Measurements from ENCODE around the gene SURF2.
"Not testable (repeated sequence)": the region's sequence is repeated elsewhere in the genome, so short reads cannot be mapped to it uniquely, and the experiment has no call there.

Gene SURF2

DNA sequence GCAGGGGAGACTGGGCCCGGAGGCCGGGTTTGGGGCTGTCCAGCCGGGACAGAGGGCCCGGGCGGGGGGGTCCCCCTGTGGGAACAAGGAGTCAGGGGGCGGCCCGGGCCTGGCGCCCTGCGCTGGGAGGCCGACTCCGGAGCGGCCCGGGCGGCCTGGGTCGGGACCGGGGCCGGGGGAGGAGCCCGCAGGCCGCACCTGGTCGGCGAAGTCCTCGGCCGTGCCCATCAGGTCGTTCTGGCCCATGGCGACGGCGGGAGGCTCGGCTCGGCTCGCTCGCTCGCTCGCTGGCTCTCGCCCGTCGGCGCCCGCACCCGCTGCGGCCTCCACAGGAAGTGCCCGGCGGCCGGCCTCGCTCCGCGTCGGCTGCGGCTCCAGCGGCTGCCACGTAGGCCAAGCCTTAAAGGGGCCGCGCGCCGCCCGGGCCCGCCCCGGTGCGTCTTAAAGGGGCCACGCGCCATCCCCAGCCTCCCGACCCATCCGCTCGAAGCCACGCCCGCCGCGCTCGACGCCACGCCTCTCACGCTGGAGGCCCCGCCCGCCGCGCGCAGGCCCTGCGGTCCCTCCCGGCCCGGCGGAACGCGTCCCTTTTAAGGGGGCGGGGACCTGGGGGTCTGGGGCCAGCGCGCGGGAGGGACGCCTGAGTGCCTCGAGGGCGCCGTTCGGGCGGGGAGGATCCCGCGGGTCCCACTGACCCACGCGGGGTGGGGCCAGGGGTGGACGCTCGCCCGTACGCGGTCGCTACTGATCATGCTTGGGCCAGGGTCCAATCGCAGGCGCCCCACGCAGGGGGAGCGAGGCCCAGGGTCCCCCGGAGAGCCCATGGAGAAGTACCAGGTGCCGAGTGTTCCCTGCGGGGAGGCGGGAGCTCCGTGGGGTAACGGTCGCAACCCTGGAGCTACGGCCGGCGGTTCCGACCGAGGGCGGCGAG, 19.6 kb downstream of the SURF2 start, which contains the start of the genes STKLD1 and SURF4:
TSS of gene STKLD1 (plus strand) at position 643 of the 931 bp plus-strand sequence. CDS start at position 751, 108 bp downstream.
TSS of gene SURF4 (minus strand) at position 337 of the 931 bp plus-strand sequence. CDS start at position 246, 91 bp downstream.
- in situ Hi-C loops (cut with HindIII; ENCODE audit: low sequenced_read_pairs) = loop anchor here (5.0 kb wide), 3 partner anchors 41 to 116 kb away; partner anchors contain the start of gene REXO4

DNA sequence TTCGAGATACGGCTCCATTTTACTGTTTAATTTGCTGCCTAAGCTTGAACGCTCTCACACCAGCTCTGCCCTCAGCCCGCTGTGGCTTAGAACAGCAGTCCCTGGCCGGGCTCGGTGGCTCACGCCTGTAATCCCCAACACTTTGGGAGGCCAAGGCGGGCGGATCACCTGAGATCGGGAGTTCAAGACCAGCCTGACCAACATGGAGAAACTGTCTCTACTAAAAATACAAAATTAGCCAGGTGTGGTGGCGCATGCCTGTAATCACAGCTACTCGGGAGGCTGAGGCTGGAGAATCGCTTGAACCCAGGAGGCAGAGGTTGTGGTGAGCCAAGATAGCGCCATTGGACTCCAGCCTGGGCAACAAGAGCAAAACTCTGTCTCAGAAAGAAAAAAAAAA, 20.9 kb downstream of the SURF2 start:
- in situ Hi-C loops (cut with HindIII; ENCODE audit: low sequenced_read_pairs) = loop anchor here (5.0 kb wide), 3 partner anchors 40 to 115 kb away; partner anchors contain the start of gene REXO4

DNA sequence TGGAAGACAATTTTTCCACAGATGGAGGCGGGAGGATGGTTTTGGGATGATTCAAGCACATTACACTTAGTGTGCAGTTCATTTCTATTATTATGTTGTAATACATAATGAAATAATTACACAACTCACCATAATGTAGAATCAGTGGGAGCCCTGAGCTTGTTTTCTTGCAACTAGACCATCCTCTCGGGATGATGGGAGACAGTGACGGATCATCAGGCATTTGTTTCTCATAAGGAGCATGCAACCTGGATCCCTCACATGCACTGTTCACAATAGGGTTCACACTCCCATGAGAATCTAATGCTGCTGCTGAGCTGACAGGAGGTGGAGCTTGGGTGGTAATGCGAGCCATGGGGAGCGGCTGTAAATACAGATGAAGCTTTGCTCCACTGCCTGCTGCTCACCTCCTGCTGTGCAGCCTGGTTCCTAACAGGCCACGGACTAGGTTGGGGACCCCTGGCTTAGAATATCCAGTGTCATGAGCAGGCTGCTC, 21.4 kb downstream of the SURF2 start:
- in situ Hi-C loops (cut with HindIII; ENCODE audit: low sequenced_read_pairs) = loop anchor here (5.0 kb wide), 3 partner anchors 40 to 115 kb away; partner anchors contain the start of gene REXO4

DNA sequence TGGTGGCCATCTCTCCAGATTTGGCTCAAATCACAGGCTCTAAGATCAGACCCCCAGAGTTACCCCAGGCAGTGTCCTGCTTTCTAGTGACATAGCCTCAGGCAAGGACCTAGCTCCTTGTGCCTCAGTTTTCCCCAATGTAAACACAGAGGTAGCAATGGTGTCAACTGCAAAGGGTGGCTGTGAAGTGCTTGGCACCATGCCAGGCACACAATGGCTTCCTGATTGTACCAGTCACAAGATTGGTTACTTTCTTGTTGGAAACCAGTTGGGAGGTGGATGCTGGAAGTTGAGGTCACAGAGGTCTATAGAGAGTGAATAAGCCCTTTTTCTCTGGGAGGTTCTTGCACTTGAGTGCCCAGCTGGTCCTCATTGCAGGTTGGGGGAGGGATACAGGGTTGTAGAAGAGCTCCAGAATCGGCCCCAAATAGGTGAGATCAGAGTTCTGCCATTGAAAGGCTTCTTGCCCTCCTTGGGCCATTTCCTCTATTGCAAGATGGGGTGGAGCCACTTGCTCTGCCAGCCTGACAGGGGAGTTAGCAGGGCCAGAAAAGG, 22.1 kb downstream of the SURF2 start:
- in situ Hi-C loops (cut with HindIII; ENCODE audit: low sequenced_read_pairs) = loop anchor here (5.0 kb wide), 3 partner anchors 39 to 114 kb away; partner anchors contain the start of gene REXO4

DNA sequence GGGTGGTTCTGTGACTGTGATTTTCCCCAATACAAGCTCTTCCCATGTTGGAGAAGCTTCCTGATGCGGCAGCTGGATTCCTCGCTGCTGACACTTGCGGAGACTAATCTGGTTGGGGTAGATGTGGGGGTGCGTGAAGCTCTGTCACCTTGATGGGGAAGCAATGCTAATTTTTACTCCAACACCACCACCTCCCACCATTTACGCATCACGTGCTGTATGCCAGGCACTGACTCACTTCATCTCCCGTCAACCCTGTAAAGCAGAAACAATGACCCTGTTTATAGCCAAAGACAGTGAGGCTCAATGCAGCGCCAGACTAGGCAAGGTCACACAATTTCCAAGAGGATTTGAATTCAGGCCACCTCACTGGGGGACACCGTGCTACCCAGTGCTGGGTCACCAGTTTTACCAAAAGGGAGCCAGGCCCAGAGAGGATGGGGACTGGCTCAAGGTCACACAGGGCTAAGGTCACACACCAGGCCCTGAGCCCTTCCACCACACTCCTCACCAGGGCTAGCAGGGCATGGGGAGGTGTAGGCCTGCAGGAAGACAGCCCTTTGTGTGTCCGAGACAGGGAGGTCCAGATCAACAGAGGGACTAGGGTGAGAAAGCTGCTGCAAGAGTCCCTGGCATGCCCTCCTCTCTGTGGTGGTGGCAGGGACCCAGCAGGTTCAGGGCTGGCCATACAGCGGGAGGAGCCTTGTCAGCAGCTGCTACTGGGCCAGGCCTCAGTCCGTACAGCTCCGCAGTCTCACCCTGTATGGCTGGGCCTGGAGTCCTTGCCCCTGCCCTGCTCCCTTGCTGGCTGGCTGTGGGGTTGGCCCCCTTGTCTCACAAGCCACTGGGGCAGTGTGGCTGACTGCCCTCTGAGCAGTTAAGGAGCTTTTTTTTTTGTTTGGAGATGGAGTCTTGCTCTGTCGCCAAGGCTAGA, 23.1 kb downstream of the SURF2 start:
- in situ Hi-C loops (cut with HindIII; ENCODE audit: low sequenced_read_pairs) = loop anchor here (5.0 kb wide), 3 partner anchors 38 to 113 kb away; partner anchors contain the start of gene REXO4

DNA sequence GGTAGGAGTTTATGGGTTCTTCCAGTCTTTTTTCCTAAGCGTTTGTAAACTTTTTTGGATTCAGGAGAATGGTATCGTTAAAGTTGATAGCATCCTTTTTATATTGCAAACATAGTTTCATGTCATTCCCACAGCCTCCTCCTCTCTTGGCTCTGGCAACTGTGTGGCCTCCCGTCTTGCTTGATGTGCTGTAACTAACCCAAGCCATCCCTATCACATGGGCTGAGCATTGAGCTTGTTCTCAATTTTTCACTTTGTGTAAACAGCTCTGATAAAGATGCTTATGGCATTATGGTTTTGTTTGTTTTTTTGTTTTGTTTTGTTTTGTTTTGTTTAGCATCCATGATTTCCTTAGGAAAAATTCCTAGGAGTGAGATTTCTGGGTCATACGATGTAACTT, 24.4 kb downstream of the SURF2 start:
- in situ Hi-C loops (cut with HindIII; ENCODE audit: low sequenced_read_pairs) = no loop called here

DNA sequence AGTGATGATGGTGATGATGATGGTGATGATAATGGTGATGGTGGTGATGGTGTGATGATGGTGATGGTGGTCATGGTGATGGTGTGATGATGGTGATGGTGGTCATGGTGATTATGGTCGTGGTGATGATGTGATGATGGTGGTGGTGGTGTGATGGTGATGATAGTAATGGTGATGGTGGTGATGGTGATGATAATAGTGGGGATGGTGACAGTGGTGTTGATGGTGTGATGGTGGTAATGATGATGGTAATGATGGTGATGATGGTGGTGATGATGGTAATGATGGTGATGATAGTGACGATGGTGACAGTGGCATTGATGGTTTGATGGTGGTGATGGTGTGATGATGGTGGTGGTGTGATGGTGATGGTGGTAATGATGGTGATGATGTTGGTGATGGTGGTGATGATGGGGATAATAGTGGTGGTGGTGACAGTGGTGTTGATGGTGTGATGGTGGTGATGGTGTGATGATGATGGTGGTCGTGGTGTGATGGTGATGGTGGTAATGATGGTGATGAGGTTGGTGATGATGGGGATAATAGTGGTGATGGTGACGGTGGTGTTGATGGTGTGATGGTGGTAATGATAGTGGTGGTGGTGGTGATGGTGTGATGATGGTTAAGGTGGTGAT, 26.3 kb downstream of the SURF2 start:
- in situ Hi-C loops (cut with HindIII; ENCODE audit: low sequenced_read_pairs) = no loop called here

DNA sequence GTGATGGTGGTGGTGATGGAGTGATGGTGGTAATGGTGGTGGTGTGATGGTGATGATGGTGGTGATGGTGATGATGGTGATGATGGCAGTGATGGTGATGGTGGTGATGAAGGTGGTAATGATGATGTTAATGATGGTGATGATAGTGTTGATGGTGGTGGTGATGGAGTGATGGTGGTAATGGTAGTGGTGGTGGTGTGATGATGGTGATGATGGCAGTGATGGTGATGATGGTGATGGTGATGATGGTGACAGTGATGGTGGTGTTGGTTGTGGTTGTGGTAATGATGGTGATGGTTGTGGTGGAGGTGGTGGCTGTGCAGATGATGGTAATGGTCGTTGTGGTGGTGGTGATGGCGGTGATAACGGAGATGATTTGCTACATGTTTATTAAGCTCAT, 27.1 kb downstream of the SURF2 start:
- in situ Hi-C loops (cut with HindIII; ENCODE audit: low sequenced_read_pairs) = no loop called here

DNA sequence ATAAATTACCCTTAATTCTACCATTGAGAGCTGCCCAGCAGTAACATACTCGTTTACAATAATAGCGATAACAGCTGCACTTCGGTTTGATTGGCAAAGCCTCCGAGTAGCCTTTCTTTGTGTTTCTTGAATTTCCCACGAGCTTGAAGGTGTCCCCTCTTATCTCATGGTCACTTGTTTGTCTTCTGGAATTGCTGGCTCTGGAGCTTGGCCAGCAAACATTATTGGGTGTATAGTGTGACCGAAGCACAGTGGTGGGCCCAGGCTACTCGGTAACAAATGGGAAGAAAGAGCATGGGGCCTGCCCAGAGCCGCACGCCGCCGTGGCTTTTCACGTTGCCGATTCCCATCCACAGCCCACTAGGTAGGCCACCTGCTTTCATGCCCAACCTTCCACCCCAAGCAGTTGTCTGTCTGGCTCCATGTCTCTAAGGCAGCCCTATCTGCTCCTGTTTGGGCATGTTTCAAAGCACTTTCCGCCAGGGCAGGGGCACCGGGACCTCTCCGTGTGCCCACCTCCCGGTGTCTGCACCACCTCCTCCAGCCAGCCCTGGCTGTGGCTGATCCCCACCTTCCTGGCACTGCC, 28.5 kb downstream of the SURF2 start:
- in situ Hi-C loops (cut with HindIII; ENCODE audit: low sequenced_read_pairs) = no loop called here

DNA sequence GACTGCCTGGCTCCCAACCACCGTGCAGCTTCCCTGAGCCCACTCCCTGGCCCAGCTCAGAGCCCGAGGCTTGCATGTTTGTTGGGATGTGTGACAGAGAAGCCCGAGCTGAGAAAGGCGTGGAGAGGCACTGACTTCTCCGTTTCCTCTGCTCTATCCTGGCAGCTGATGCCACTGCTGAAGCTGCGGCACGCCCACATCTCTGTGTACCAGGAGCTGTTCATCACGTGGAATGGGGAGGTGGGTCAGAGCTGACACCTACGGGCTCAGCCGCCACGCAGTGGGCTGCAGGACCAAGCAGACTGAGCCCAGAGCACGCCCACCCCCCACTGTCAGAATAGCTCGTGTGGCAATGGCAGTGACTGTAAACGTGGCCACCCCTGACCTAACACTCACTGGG, 29.1 kb downstream of the SURF2 start:
- in situ Hi-C loops (cut with HindIII; ENCODE audit: low sequenced_read_pairs) = no loop called here

DNA sequence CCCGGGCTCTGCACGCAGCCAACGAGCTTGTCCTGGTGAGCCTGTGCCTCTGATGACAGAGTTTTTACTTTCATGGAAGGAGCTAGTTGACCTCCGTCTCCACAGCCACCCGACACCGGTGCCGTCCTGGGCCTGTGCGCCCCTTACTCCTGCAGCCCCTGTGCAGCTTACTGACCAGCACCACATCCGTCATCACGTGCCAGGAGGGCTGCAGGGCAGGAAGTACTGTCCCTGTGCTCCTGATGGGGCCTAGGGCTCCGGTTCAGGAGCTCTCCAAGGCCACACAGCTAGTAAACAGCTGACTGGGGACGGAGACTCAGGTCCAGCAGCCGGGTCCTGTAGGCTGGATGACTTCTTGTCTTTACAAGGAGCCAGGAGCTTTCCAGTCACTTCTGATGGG, 30.0 kb downstream of the SURF2 start:
- in situ Hi-C loops (cut with HindIII; ENCODE audit: low sequenced_read_pairs) = no loop called here

DNA sequence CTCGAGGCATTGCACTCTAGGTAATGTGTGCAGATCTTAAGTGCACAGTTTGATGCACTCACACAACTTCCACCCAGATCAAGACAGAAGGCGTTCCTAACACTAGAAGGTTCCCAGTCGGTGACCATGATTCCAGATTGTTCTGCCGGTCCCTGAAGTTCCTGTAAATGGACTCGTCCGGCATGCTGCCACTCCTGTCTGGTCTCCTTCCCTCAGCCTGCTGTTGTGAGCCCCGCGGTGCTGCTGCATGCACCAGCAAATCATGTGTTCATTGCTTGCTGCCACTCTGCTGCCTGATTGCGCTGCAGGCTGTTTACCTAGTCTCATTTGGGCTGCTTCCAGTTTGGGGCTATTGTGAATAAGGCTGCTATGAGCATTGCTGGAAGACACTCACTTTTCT, 31.3 kb downstream of the SURF2 start:
- in situ Hi-C loops (cut with HindIII; ENCODE audit: low sequenced_read_pairs) = no loop called here

DNA sequence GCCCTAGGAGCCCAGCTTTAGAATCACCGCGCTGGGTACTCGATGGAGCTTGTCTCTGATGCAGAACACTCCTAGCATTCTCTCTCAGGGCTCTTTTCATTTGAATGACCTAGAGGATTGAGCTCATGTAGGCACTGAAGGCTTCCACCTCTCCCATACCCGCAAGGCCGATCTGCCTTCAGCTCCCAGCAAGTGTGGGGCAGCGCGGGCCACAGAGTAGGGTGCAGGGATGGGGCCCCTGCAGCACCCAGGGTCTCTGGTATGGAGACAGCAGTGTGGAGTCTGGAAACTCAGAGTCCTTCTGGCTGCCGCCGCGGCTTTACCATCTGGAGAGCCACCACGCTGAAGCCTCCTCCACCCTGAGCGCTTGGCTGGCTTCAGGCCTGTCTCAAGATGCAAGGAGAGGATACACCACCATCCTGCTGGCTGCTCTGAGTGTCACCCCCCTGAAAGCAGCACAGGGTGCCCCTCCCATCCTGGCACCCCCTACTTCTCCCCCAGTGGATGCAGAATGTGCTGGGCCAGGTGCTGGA, 32.7 kb downstream of the SURF2 start:
- in situ Hi-C loops (cut with HindIII; ENCODE audit: low sequenced_read_pairs) = no loop called here

DNA sequence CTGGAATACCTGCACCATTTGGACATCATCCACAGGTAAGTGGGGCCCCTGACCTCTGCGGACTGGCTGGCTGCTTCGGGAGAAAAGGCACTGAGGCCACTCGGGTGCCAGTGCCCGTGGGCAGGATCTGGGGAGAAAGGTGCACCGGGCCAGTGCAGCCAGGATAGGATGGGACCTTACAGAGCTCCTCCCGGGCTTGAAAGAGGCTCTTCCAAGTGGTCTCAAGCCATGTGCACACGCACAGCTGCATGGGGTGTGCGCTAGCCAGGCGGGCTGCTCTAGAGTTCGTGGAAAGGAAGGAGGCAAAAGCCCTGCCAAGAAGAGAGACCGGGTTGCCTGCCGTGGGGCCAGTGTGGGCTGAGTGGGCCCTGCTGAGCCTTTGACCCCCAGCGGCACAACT, 33.2 kb downstream of the SURF2 start:
- in situ Hi-C loops (cut with HindIII; ENCODE audit: low sequenced_read_pairs) = no loop called here

DNA sequence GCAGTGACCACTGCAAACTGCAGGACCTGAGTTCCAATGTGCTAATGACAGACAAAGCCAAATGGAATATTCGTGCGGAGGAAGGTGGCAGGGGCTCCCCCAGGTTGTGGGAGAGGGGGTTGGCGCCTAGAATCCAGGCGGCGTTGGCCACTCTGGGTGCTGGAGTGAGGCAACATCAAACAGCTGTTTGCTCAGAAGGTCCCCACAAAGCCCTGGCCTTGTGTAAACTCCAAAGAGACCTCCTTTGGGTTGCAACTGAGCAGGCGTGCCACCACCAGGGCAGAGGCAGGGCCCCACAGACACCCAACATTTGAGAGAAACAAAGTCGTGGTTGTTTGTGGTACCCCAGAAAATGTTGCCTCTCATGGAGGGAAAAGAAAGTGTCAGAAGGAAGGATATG, 34.4 kb downstream of the SURF2 start:
- in situ Hi-C loops (cut with HindIII; ENCODE audit: low sequenced_read_pairs) = no loop called here

DNA sequence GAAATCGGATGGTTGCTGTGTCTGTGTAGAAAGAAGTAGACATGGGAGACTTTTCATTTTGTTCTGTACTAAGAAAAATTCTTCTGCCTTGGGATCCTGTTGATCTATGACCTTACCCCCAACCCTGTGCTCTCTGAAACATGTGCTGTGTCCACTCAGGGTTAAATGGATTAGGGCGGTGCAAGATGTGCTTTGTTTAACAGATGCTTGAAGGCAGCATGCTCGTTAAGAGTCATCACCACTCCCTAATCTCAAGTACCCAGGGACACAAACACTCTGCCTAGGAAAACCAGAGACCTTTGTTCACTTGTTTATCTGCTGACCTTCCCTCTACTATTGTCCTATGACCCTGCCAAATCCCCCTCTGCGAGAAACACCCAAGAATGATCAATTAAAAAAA, 35.1 kb downstream of the SURF2 start:
- in situ Hi-C loops (cut with HindIII; ENCODE audit: low sequenced_read_pairs) = not testable (repeated sequence)

DNA sequence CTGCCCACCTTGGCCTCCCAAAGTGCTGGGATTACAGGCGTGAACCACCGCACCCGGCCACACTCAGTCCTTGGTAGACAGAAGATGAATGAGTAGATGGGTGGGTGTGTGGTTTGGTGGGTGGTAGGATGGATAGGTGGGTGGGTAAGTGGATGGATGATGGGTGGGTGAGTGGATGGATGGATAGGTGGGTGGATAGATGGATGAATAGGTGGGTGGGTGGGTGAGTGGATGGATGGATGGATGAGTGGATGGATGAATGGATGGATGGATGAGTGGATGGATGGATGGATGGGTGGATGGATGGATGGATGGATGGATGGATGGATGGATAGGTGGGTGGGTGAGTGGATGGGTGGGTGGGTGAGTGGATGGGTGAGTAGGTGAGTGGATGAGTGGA, 36.0 kb downstream of the SURF2 start:
- in situ Hi-C loops (cut with HindIII; ENCODE audit: low sequenced_read_pairs) = not testable (repeated sequence)

DNA sequence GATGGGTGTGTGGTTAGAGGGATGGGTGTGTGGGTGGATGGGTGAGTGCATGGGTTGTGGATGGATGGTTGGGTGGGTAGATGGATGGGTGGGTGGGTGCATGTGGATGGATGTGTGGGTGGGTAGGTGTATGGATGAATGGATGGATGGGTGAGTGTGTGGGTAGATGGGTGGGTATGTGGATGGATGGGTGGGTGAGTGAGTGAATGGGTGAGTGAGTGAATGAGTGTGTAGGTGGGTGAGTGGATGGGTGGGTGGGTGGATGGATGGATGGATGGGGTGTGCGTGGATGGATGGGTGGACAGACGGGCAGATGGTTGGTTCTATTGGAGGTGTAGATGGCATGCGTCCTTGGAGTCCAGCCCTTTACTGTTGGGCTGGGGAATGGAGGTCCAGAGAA, 37.0 kb downstream of the SURF2 start:
- in situ Hi-C loops (cut with HindIII; ENCODE audit: low sequenced_read_pairs) = no loop called here

DNA sequence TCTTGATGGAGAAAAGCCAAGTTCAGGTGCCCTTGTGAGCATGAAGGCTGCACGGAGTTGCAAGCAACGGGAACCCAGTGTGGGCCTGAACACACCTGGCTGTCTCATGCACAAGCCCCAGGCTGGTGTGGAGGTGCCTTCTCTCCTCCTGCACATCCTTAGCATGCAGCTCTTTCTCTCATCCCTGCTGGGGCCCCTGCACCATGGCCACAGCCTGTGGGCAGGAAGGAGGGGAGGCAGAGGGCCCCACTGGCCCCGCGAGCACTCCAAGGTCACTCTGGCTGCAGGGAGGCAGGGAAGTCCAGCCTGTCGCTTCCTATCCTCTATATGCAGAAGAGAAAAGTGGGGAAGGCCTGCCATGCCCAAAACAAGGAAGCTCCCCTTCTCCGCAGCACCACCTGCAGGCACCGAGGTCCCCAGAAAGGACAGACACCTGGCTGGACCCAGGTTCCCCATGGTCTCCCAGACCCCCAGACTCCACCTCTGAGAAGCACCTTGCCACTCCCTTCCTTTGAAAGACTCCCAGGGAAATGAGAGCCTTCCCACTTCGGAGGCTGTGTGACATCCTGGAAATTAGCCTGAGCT, 38.4 kb downstream of the SURF2 start:
- in situ Hi-C loops (cut with HindIII; ENCODE audit: low sequenced_read_pairs) = no loop called here
